ENCODE results near the gene ZNF554. TPM values are rescaled to one million over a fixed set of nuclear protein-coding genes. Genes with fewer than 3 reads are reported as not detected.

Gene ZNF554
- total RNA-seq, 6 experiments from 2014 or later, result 1.4 to 2.5 (median 1.9) TPM

DNA sequence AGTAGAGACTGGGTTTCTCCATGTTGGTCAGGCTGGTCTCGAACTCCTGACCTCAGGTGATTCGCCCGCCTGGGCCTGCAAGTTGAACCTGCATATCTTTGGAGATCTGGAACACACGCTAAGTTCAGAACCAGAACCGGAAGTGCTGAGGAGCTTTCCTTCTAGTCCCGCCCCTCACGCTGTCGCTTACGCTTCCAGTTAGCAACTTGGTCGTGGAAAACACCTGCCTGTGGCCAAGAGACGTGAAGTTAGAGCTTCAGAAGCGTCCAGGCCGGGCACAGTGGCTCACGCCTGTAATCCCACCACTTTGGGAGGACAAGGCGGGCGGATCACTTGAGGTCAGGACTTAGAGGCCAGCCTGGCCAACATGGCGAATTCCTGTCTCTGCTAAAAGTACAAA is 66.1 kb downstream of the ZNF554 start:
- DNase-seq (no peak), ATAC-seq (no peak)
- Histone ChIP-seq H3K4me1 (no peaks in the 10 kb centered on the region), H3K36me3 (no peaks in the 10 kb centered on the region), H3K9me3 (no peaks in the 10 kb centered on the region), H3K4me3 (no peak overlapping the region), H3K27me3 (no peaks in the 10 kb centered on the region), H3K27ac (no peak overlapping the region)
- intact Hi-C loops (cut with DNase I), result no loop called here
- TF ChIP-seq CTCF (IDR thresholded peaks at IDR 0.05) (no peak), POLR2A (IDR thresholded peaks at IDR 0.05) (no peak)
- 73% methylated on average over 6 of the region's 17 CpGs for WGBS (ENCODE audit: insufficient coverage, low coverage, low lambda C conversion rate, missing lambda C conversion rate)

Other genes starting within 250 kb of the ZNF554 start
- gene GNG7, start 117.2 kb upstream of the ZNF554 start, total RNA-seq, result 1 to 10 TPM; 1.3 to 3.7 (median 2.3) TPM
- 1 to 10 TPM in 1 of 6 experiments, under 1 TPM in 1, not detected in 4; 0.19 to 1.6 TPM for gene DIRAS1, start 98.5 kb upstream of the ZNF554 start, total RNA-seq
- 10 to 100 TPM; 13.5 to 29.5 (median 19.6) TPM for gene SLC39A3, start 79.9 kb upstream of the ZNF554 start, total RNA-seq
- 10 to 100 TPM; 21.5 to 41.7 (median 23.7) TPM for gene SGTA, start 36.6 kb upstream of the ZNF554 start, total RNA-seq
- 10 to 100 TPM; 25.5 to 61.8 (median 33.0) TPM for gene THOP1, start 34.4 kb upstream of the ZNF554 start, total RNA-seq
- 1 to 10 TPM in 5 of 6 experiments, under 1 TPM in 1; 0.87 to 2.6 (median 2.1) TPM for gene ZNF555, start 21.6 kb downstream of the ZNF554 start, total RNA-seq
- gene ZNF556, start 47.5 kb downstream of the ZNF554 start, total RNA-seq, result not detected
- 1 to 10 TPM in 5 of 6 experiments, under 1 TPM in 1; 0.98 to 2.9 (median 1.7) TPM for gene ZNF57, start 81.1 kb downstream of the ZNF554 start, total RNA-seq
- gene ZNF77, start 125.1 kb downstream of the ZNF554 start, total RNA-seq, result 1 to 10 TPM; 1.1 to 1.5 (median 1.3) TPM
- 1 to 10 TPM; 2.3 to 8.9 (median 4.6) TPM for gene TLE6, start 157.7 kb downstream of the ZNF554 start, total RNA-seq
- gene TLE2, start 209.4 kb downstream of the ZNF554 start, total RNA-seq, result 10 to 100 TPM in 2 of 6 experiments, 1 to 10 TPM in 4; 6.1 to 20.6 (median 9.3) TPM
- 100 to 1,000 TPM; 119 to 198 (median 152) TPM for gene TLE5, start 242.6 kb downstream of the ZNF554 start, total RNA-seq